Stimulated activated effector memory CD8-positive, alpha-beta T cell treated with anti-CD3 and anti-CD28 coated beads, Interleukin-12 subunit alpha, Interleukin-12 subunit beta, amount 100 ng/mL, for 72 hours (primary cell): ENCODE data around the gene GON7.
"Not testable (repeated sequence)": the region's sequence is repeated elsewhere in the genome, so short reads cannot be mapped to it uniquely, and the experiment has no call there.

ENCODE experiments used
- ATAC-seq: fragments of 150-1000 bp; cut with Tn5 transposase; 2 replicates; pipeline ENCODE4 v1.10.0; 2021
- DNase-seq, 2 donors: peaks; one replicate each; pipeline ENCODE4 v3.0.0; 2021 to 2022; ENCODE audit warnings: low spot score in 2 of 2
- H3K27ac Mint-ChIP-seq: one replicate; pipeline ENCODE4 v1.8.0; 2022; ENCODE audit warnings: mild to moderate bottlenecking, mixed read lengths
- H3K36me3 Mint-ChIP-seq: one replicate; pipeline ENCODE4 v1.8.0; 2022; ENCODE audit warnings: mild to moderate bottlenecking, mixed read lengths
- H3K4me1 Mint-ChIP-seq: one replicate; pipeline ENCODE4 v1.8.0; 2022; ENCODE audit warnings: mixed read lengths
- H3K4me3 Mint-ChIP-seq: one replicate; pipeline ENCODE4 v1.8.0; 2022; ENCODE audit warnings: mild to moderate bottlenecking, mixed read lengths
- H3K9me3 Mint-ChIP-seq: one replicate; pipeline ENCODE4 v1.8.0; 2022; ENCODE audit warnings: mixed read lengths

GON7 gene

DNA sequence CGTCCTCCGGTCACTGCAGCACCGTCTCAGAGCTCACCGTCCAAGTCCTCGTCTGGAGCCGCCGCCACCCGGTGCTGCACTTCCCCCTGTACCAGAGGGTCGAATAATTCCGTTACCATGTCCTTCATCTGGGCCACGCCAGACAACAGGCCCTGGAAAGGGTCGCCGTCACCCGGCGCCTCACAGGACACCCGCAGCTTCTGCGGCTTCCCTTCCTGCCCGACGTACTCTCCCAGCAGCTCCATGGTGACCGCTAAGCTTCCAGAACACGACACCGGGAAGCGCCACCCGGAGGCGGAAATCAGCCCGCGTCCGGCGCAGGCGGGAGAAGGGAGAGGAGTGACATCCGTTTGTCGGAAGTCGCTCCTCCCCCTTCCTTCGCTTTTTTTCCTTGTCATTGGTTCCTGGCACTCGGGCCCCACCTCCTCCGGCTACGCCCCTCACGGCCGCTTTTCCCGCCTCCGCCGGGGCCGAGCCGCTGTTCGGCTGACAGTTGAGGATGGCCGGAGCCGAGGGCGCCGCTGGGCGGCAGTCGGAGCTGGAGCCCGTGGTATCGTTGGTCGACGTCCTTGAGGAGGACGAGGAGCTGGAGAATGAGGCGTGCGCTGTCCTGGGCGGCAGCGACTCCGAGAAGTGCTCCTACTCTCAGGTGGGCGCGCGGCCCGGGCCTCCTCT, at the start of gene GON7, which contains the start of gene UBR7:
TSS of gene GON7 (minus strand) at position 273 of the 675 bp plus-strand sequence. CDS start at position 245, 28 bp downstream.
TSS of gene UBR7 (plus strand) at position 464 of the 675 bp plus-strand sequence. CDS start at position 500, 36 bp downstream.
- Mint-ChIP-seq H3K36me3 (peaks cover 84% of the 10 kb centered on the region), H3K4me3 (peak within 1 kb of the TSS; percentile 100), H3K9me3 (no peaks in the 10 kb centered on the region), H3K4me1 (peaks cover 33% of the 10 kb centered on the region), H3K27ac (peak within 1 kb of the TSS; percentile 97)
- DNase-seq (peak; percentile 80 to 94), ATAC-seq (peak; percentile 95)

- H3K27ac Mint-ChIP-seq, result peak overlapping the region; percentile 69
- peaks cover 4% of the 10 kb centered on the region for H3K4me1 Mint-ChIP-seq
- no peaks in the 10 kb centered on the region for H3K9me3 Mint-ChIP-seq
- no peak overlapping the region for H3K4me3 Mint-ChIP-seq
- H3K36me3 Mint-ChIP-seq, result peaks cover 83% of the 10 kb centered on the region
- ATAC-seq (no peak), DNase-seq (no peak)
Observed at GRCh38 chr14:93249128-93249831, 42.4 kb upstream of the GON7 start.

GRCh38 chr14:93246534-93246933, 39.7 kb upstream of the GON7 start:
- Mint-ChIP-seq H3K4me1 (peaks cover 4% of the 10 kb centered on the region), H3K27ac (no peak overlapping the region), H3K9me3 (no peaks in the 10 kb centered on the region), H3K36me3 (peaks cover 84% of the 10 kb centered on the region), H3K4me3 (no peak overlapping the region)
- DNase-seq (no peak), ATAC-seq (no peak)

DNA sequence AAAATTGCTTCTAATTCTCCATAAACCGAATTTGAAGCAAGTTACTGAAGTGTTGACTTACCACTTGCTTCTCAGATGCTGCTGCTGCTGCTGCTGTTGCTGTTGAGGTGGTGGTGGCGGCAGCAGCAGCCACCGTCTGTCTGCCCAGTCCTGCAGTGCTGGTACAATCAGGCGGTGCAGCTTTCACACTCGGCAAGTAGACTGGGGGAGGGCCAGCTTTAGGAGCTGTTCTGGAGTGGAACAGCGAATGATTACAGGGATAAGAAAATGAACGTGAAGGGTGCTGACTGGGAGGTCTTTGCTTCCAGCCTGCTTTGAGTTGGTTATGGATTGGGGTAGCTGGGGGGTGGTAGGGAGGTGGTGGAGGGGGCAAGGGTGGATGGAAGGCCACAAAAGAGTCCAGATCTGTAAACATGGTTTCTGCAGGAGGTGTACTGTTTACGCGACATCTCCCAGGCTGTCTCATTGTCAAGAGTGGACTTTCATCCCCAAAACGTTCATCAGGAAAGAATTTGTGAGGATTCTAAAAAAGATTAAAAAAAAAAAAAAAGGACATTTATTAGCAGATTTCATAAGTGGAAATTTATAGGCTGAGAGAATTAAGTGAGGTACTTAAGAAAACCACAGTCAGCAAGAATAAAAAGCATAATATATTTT, 39.0 kb upstream of the GON7 start:
- peak overlapping the region; percentile 63 for H3K27ac Mint-ChIP-seq
- H3K4me1 Mint-ChIP-seq, result peaks cover 4% of the 10 kb centered on the region
- no peak for ATAC-seq
- H3K4me3 Mint-ChIP-seq, result no peak overlapping the region
- H3K9me3 Mint-ChIP-seq, result no peaks in the 10 kb centered on the region
- peaks cover 84% of the 10 kb centered on the region for H3K36me3 Mint-ChIP-seq
- no peak for DNase-seq

DNA sequence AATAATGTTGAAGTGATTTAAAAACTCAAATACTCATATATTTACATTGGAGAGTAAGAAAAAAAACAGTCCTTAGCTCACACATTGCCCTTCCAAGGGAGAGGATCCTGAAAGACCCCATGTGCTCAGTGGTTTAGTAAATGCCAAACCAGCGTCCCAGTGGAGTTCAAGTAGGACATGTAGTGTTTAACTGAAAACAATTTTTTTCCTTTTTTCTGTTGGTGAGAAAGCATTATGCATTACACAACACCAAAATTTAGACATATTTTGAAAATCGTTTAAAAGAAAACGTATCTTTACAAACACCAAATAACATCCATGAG, 33.8 kb upstream of the GON7 start:
- DNase-seq (no peak), ATAC-seq (no peak)
- Mint-ChIP-seq H3K36me3 (peaks cover 60% of the 10 kb centered on the region), H3K9me3 (no peaks in the 10 kb centered on the region), H3K4me1 (peaks cover under 1% of the 10 kb centered on the region), H3K4me3 (no peak overlapping the region), H3K27ac (no peak overlapping the region)

- DNase-seq (no peak), ATAC-seq (no peak)
- Mint-ChIP-seq H3K4me1 (peaks cover 3% of the 10 kb centered on the region), H3K4me3 (no peak overlapping the region), H3K9me3 (no peaks in the 10 kb centered on the region), H3K36me3 (peaks cover 55% of the 10 kb centered on the region), H3K27ac (no peak overlapping the region)
Observed at GRCh38 chr14:93239869-93240677, 33.2 kb upstream of the GON7 start.

DNA sequence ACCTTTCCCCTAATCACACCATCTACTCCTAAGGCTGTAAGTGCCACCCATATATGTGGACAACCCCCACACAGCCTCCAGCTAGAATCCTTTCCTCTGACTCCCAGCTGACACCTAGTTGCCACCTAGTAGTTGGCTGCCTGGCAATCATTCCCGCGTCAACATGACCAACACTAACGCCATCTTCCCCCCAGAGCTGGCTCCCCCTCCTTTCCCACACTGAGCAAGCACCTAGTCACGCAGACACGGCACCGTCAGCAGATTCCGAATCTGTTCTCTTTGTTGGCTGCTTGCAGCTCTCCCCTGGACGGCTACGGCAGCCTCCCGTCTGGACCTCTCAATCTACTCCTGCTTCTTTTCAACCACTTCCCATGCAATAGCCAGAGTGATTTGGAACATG, 27.9 kb upstream of the GON7 start:
- H3K36me3 Mint-ChIP-seq, result peaks cover 9% of the 10 kb centered on the region
- H3K4me3 Mint-ChIP-seq, result no peak overlapping the region
- peaks cover 25% of the 10 kb centered on the region for H3K4me1 Mint-ChIP-seq
- DNase-seq (no peak), ATAC-seq (peak; percentile 33)
- no peaks in the 10 kb centered on the region for H3K9me3 Mint-ChIP-seq
- peak overlapping the region; percentile 32 for H3K27ac Mint-ChIP-seq

DNA sequence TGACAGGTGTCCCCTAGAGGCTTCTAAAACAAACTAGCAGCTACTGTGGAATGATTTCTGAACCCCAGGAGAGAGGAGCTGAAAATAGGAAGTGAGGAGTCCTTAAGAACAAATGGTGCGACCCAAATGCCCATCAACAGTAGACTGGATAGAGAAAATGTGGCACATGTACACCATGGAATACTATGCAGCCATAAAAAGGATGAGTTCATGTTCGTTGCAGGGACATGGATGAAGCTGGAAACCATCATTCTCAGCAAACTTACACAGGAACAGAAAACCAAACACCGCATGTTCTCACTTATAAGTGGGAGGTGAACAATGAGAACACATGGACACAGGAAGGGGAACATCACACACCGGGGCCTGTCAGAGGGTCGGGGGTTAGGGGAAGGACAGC, 26.2 kb upstream of the GON7 start:
- not testable (repeated sequence) for H3K4me3 Mint-ChIP-seq, H3K9me3 Mint-ChIP-seq, H3K27ac Mint-ChIP-seq, ATAC-seq, DNase-seq
- peaks cover 25% of the 10 kb centered on the region for H3K4me1 Mint-ChIP-seq
- peaks cover 25% of the 10 kb centered on the region for H3K36me3 Mint-ChIP-seq

GRCh38 chr14:93232159-93232558, 25.3 kb upstream of the GON7 start:
- peaks cover 25% of the 10 kb centered on the region for H3K4me1 Mint-ChIP-seq
- no peak overlapping the region for H3K27ac Mint-ChIP-seq
- no peak overlapping the region for H3K4me3 Mint-ChIP-seq
- no peak for ATAC-seq
- DNase-seq, result no peak
- H3K9me3 Mint-ChIP-seq, result no peaks in the 10 kb centered on the region
- peaks cover 31% of the 10 kb centered on the region for H3K36me3 Mint-ChIP-seq

- Mint-ChIP-seq H3K27ac (peak overlapping the region; percentile 65), H3K4me3 (peak overlapping the region; percentile 33), H3K36me3 (peaks cover 35% of the 10 kb centered on the region), H3K4me1 (peaks cover 25% of the 10 kb centered on the region), H3K9me3 (no peaks in the 10 kb centered on the region)
- no peak for DNase-seq
- no peak for ATAC-seq
Observed at GRCh38 chr14:93231129-93231979, 24.5 kb upstream of the GON7 start.

GRCh38 chr14:93230539-93230938, 23.7 kb upstream of the GON7 start:
- no peaks in the 10 kb centered on the region for H3K9me3 Mint-ChIP-seq
- H3K27ac Mint-ChIP-seq, result peak overlapping the region; percentile 65
- no peak for DNase-seq
- peak overlapping the region; percentile 33 for H3K4me3 Mint-ChIP-seq
- H3K4me1 Mint-ChIP-seq, result peaks cover 25% of the 10 kb centered on the region
- peak; percentile 25 for ATAC-seq
- H3K36me3 Mint-ChIP-seq, result peaks cover 43% of the 10 kb centered on the region

- ATAC-seq, result no peak
Observed at GRCh38 chr14:93228550-93228949, 21.7 kb upstream of the GON7 start.

DNA sequence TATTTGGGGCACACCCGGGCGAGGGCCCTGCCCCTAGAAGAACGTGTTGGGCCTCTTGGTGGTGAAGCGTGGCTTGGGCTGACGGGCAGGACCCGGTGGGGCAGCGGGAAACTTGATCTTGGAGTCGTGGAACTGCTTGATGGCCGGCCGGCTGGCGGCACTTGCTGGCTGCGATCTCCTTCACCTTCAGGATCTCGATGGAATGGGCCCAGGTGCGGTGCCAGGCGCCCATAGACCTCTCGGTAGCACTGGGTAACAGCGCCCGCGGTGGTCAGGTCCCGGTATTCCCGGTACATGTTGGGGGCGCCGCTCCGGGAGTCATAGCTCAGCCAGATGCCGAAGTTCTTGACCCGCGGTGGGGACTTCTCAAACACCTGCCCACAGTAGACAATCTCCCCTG, 16.7 kb upstream of the GON7 start:
- no peak overlapping the region for H3K27ac Mint-ChIP-seq
- H3K9me3 Mint-ChIP-seq, result no peaks in the 10 kb centered on the region
- H3K36me3 Mint-ChIP-seq, result peaks cover 99% of the 10 kb centered on the region
- DNase-seq (no peak), ATAC-seq (no peak)
- H3K4me1 Mint-ChIP-seq, result no peaks in the 10 kb centered on the region
- no peak overlapping the region for H3K4me3 Mint-ChIP-seq

More at GRCh38 chr14:93228550-93228949, 21.7 kb upstream of the GON7 start:
- peaks cover 17% of the 10 kb centered on the region for H3K4me1 Mint-ChIP-seq
- no peaks in the 10 kb centered on the region for H3K9me3 Mint-ChIP-seq
- no peak overlapping the region for H3K4me3 Mint-ChIP-seq
- no peak overlapping the region for H3K27ac Mint-ChIP-seq
- H3K36me3 Mint-ChIP-seq, result peaks cover 63% of the 10 kb centered on the region
- no peak for DNase-seq

GRCh38 chr14:93220509-93220908, 13.6 kb upstream of the GON7 start:
- H3K9me3 Mint-ChIP-seq, result no peaks in the 10 kb centered on the region
- peaks cover 100% of the 10 kb centered on the region for H3K36me3 Mint-ChIP-seq
- ATAC-seq, result no peak
- no peaks in the 10 kb centered on the region for H3K4me1 Mint-ChIP-seq
- H3K4me3 Mint-ChIP-seq, result no peak overlapping the region
- no peak overlapping the region for H3K27ac Mint-ChIP-seq
- no peak for DNase-seq
